GM12891 (cell line): ENCODE measurements around the gene PP2D1.

Experiments used
- POLR2AphosphoS5 ChIP-seq: IDR thresholded peaks from 2 replicates; pipeline ENCODE4 v1.6.1; 2011; ENCODE audit warnings: low read depth, low read length, control low read depth
- TAF1 ChIP-seq: IDR thresholded peaks from 2 replicates; pipeline ENCODE4 v1.6.1; 2011; ENCODE audit warnings: low read depth, low read length, control low read depth

GRCh38 chr3:19937459-19938294, 74.4 kb downstream of the PP2D1 start:
- no peak for TF ChIP-seq TAF1
- TF ChIP-seq POLR2AphosphoS5: no peak
